CD4-positive, alpha-beta T cell treated with Interferon gamma for 1 hour (primary cell): ENCODE measurements around the gene OXTR.

Source experiments
- DNase-seq: peaks from one replicate; pipeline ENCODE4 v3.0.0-alpha.2; 2020

Gene OXTR

GRCh38 chr3:8769088-8769822, at the start of gene OXTR:
TSS of gene OXTR (minus strand) at chr3:8769613. CDS start at chr3:8768187, 1,426 bp downstream.
- peak; percentile 14 for DNase-seq

DNA sequence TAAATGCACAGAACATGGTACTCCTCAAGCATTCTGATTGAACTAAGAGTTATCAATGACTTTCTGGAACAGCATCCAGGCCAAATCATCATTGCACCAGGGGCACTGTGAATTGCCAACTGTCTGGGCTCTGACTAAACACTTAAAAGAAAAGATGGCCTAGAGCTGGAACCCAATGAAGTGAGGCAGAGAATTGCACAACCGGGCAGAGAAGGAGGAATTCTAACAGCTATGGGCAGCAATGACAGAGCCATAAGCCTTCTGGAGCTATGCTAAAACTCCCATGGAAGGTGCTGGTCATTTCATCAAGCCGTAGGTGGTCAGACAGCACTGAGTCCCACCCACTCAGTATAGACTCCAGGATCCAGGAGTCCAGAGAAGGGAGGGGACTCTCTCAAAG, 48.1 kb upstream of the OXTR start:
- no peak for DNase-seq

- DNase-seq, result no peak
Observed at GRCh38 chr3:8816106-8816505, 46.7 kb upstream of the OXTR start.

DNA sequence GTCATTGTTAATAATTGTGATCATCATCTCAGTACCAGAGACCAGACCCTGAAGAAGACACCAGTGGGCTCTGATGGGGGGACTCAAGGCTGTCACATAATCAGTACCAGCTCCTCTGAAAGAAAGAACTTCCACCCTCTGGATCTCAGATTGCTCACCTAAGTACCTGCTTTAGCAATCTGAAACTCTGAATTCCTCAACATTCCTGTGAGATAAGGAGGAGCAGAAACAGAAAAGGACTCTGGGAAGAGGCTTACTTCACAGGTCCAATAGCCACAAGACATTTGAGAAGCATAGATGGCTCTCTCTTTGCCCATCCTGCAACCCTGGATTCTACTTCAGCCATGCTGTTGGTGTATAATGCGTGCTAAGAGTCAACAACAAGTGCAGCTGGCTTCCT, 44.0 kb upstream of the OXTR start:
- no peak for DNase-seq

- DNase-seq, result no peak
Observed at GRCh38 chr3:8810561-8810960, 41.1 kb upstream of the OXTR start.

DNA sequence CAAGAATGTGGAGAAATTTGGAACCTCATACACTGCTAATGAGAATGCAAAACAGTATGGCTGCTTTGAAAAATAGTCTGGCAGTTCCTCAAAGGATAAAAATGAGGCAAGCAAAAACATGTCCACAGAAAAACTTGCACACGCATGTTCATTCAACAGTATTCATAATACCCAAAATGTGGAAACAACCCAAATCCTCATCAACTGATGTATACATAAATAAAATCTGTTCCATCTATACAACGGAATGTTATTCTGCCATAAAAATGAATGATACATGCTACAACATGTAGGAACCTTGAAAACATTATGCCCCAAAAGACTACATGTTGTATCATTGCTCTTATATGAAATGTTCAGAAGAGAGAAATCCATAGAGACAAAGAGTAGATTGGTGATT, 36.4 kb upstream of the OXTR start:
- DNase-seq, result no peak

GRCh38 chr3:8802256-8802655, 32.8 kb upstream of the OXTR start:
- DNase-seq, result no peak

DNA sequence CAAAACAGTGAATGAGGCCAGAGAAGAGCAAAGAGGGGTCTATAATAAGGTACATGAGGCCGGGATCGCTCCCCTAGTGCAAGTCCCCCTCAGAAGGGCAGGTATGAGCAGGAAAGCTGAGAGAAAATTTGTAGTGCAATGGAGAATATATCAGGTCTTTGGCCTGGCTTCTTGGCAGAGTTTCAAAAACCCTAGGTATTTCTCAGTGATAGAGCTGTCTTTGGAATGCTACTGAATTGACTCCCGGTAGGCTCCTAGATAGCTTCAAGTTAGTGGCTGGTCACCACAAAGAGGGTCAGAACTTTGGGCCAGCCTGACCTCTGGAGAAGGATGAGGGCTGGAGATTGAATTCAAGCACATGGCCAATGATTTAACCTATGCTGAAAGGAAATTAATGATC, 30.6 kb upstream of the OXTR start:
- no peak for DNase-seq

DNA sequence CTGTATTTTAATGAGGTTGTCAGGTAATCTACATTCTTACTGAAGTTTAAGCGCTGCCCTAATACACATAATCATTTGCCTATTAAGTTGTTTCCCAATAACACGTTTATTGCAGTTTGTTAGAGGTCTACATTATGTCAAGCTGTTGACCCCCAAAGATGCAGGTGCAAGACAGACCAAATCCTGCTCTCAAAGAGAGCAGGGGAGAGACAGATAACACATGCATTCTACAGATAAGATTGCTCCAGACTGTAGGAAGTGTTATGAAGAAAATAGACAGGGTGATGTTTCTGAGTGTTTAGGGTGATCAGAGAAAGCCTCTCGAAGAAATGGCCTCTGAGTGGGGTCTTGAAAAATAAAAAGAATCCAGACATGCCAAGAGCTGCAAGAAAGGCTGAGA, 24.8 kb upstream of the OXTR start:
- no peak for DNase-seq

DNA sequence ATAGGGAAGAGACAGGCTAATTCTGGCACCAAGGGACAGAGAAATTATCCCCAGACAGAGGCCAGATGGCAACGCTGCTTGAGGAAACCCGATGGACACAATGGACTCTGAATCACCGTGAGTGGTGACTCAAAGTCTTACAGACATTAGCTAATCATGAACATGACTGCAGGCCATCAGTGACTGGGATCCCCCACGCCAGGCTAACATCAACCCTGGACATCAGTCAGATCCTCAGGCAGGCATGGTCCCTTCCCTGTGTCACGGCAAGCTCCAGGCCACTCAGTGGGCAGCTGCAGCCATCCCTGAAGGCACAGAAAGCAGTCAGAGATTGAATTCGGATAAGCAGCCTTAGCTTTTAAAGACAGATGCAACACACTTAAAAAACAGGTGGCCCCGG, 23.8 kb upstream of the OXTR start:
- DNase-seq, result no peak

- DNase-seq, result no peak
Observed at GRCh38 chr3:8790529-8790928, 21.1 kb upstream of the OXTR start.

GRCh38 chr3:8784676-8785435, 15.4 kb upstream of the OXTR start:
- DNase-seq, result no peak

- no peak for DNase-seq
Observed at GRCh38 chr3:8780279-8780678, 10.9 kb upstream of the OXTR start.

DNA sequence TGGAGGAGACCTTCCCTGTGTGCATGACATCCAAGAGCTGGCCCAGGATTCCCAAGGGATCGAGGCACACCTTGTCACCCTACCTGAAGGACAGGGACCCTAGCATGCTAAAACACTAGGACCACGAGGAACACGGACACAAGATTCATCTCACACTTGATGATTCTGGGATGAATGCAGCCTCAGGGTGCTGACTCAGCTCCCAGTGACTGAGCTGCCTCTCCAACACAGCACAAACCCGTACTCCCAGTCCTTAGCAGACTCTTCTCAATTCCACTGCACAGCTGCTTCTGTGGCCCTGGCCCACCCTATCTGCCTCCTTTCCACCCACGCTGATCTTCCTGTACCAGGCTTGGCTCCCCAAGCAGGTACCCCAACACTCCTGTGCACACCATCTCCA, 9.1 kb upstream of the OXTR start:
- no peak for DNase-seq

DNA sequence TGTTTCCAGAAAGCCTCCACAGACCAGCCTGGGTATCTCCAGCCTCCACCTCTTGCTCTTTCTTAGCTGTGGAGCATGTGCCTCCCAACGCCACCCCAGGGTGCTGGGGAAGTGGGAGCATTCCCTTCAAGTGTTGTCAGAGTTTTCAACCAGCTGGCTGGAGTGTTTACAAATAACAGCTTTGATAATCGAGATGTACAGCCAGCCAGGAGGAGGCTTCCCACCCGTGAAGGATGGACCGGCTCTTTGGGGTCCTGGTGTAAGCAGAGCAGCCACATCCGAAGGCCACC, 8.5 kb upstream of the OXTR start:
- DNase-seq, result no peak

- DNase-seq, result no peak
Observed at GRCh38 chr3:8777201-8777977, 8.0 kb upstream of the OXTR start.

DNA sequence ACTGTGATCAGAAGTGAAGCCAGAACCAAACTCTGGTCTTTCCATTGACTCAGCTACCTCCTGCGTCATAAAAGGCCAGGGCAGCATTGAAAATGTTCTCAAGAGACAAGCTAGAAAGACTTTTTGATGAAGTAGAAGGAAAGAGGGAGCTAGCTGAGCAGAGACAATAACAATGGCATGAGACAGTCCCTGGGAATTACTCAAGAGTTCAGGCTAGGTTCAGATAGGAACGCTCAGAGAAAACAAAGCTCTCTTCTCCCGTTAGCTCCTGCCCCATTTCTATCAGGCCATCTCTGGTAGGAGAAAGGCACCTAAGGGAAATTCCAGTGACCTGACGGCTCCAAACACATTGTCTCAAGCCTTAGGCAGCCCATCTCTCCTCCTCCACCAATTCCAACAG, 7.0 kb upstream of the OXTR start:
- DNase-seq, result no peak

GRCh38 chr3:8775602-8776001, 6.2 kb upstream of the OXTR start:
- DNase-seq, result no peak

- DNase-seq, result no peak
Observed at GRCh38 chr3:8775181-8775580, 5.8 kb upstream of the OXTR start.

DNA sequence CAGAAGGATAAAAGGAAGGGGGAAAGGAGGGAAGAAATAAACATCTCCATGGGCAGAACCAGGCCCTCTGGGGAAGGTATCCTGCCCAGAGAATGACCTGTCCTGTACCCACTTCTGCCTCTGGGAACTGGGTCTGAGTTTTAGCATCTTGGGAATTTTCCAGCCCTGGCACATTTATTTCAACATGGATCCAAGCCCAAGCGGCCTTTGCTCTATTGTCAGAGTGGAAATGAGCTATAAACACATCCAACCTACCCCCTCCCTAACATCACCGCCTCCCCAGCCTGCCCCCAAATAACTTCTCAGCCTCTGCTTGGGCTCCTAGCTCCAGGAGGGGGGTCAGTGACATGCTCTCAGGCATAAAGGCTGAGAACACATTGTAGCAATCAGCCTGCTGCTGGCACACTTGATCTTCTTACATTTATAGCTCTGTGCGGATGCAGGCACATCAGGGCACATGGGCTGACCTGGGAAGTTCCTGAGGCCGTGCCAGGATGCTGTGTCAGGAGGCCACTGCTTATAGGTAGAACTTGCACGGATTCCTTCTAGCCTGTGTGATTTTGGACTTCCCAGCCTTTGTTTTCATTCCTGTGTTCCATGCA, 4.6 kb upstream of the OXTR start:
- DNase-seq, result no peak

DNA sequence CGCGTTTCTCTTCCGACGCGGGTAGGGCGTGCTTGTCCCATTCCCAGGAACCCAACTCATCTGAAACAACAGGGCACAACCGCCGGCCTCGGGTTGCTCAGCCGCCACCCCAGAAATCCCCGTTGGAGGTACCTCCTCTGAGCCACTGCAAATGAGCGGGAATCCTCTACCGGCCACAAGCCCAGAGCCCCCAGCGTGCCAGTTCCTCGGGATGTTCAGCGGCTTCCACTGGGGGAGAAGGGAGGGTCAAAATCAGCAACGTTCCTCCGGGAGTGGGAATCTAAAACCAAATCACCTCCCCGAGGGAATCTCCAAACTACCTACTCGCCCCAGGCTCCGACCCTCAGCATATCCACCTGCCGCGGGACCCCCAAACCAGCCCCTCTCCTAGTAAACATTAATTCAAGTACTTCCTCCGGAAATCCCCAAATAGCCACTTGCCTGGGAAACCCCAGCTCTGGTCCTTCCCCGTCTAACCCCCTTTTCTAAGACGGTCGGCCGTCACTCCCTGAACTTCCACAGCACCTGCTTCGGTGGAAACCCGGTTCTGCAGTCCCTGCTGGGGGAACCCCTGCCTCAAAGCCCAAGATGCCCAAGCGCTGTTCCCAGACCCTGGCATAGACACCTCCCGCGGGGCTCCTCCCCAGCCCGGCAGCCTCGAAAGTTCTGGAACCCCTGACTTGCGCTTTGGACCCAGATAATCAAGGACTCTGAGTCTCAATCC, 887 bp downstream of the OXTR start:
- DNase-seq, result no peak

GRCh38 chr3:8767667-8768363, 1.6 kb downstream of the OXTR start:
- no peak for DNase-seq
